ENCODE data around the gene ODF2. TPM values are rescaled to one million over a fixed set of nuclear protein-coding genes. Genes with fewer than 3 reads are reported as not detected.
"Not testable (repeated sequence)": the region's sequence is repeated elsewhere in the genome, so short reads cannot be mapped to it uniquely, and the experiment has no call there.

ODF2 gene
- polyA plus RNA-seq, 5 donors = 54.5 to 64.8 (median 58.6) TPM

GRCh38 chr9:128479262-128479661 lies 23.5 kb downstream of the ODF2 start:
- DNase-seq = no peak

GRCh38 chr9:128481561-128481960 lies 25.8 kb downstream of the ODF2 start:
- no peak for DNase-seq

GRCh38 chr9:128482186-128482585 lies 26.4 kb downstream of the ODF2 start:
- no peak for DNase-seq

- no peak for DNase-seq
Observed at GRCh38 chr9:128484686-128485413, 29.0 kb downstream of the ODF2 start.

GRCh38 chr9:128485414-128485855 lies 29.6 kb downstream of the ODF2 start:
- DNase-seq = no peak

- no peak for DNase-seq
Observed at GRCh38 chr9:128486201-128486600, 30.4 kb downstream of the ODF2 start.

- DNase-seq = no peak
Observed at GRCh38 chr9:128493424-128493823, 37.6 kb downstream of the ODF2 start.

- DNase-seq = peak in 1 of 2 donors; percentile 23
Observed at GRCh38 chr9:128494108-128494745, 38.4 kb downstream of the ODF2 start.

- no peak for DNase-seq
Observed at GRCh38 chr9:128494746-128495129, 38.9 kb downstream of the ODF2 start.

GRCh38 chr9:128495296-128495695 lies 39.5 kb downstream of the ODF2 start:
- DNase-seq = no peak

GRCh38 chr9:128495804-128496417 lies 40.1 kb downstream of the ODF2 start:
- DNase-seq = no peak

- no peak for DNase-seq
Observed at GRCh38 chr9:128497824-128498610, 42.2 kb downstream of the ODF2 start.

- no peak for DNase-seq
Observed at GRCh38 chr9:128498911-128499310, 43.1 kb downstream of the ODF2 start.

- DNase-seq = no peak
Observed at GRCh38 chr9:128499920-128500319, 44.1 kb downstream of the ODF2 start.

GRCh38 chr9:128503415-128503825 lies 47.6 kb downstream of the ODF2 start:
- not testable (repeated sequence) for DNase-seq

- DNase-seq = peak in 1 of 2 donors; percentile 15
Observed at GRCh38 chr9:128503870-128504269, 48.1 kb downstream of the ODF2 start.

- DNase-seq = peak; percentile 94
Observed at GRCh38 chr9:128504485-128505413, 48.9 kb downstream of the ODF2 start, which contains the start of gene GLE1. Gene GLE1 (plus strand): TSS chr9:128504719. CDS start chr9:128504806, 87 bp downstream.

- DNase-seq = no peak
Observed at GRCh38 chr9:128505414-128505765, 49.6 kb downstream of the ODF2 start.

- not testable (repeated sequence) for DNase-seq
Observed at GRCh38 chr9:128505906-128506305, 50.1 kb downstream of the ODF2 start.

- no peak for DNase-seq
Observed at GRCh38 chr9:128512820-128513219, 57.0 kb downstream of the ODF2 start.

- DNase-seq = peak in 1 of 2 donors; percentile 29
Observed at GRCh38 chr9:128521956-128522355, 66.2 kb downstream of the ODF2 start.

Measured in right lung (tissue), 5 donors.